HL-60/S4 treated with phorbol 12-myristate 13-acetate at 8.2 ng/mL for 4 days and 3 days (cell line): Measurements from ENCODE around the gene SH3BP2.

ENCODE experiments used
- in situ Hi-C: fragments of 300-500 bp; cut with MboI; formaldehyde crosslinking; loops from 2 replicates; pipeline ENCODE4 v1.15.0; 2022; ENCODE audit warnings: low sequenced_read_pairs

SH3BP2 gene

DNA sequence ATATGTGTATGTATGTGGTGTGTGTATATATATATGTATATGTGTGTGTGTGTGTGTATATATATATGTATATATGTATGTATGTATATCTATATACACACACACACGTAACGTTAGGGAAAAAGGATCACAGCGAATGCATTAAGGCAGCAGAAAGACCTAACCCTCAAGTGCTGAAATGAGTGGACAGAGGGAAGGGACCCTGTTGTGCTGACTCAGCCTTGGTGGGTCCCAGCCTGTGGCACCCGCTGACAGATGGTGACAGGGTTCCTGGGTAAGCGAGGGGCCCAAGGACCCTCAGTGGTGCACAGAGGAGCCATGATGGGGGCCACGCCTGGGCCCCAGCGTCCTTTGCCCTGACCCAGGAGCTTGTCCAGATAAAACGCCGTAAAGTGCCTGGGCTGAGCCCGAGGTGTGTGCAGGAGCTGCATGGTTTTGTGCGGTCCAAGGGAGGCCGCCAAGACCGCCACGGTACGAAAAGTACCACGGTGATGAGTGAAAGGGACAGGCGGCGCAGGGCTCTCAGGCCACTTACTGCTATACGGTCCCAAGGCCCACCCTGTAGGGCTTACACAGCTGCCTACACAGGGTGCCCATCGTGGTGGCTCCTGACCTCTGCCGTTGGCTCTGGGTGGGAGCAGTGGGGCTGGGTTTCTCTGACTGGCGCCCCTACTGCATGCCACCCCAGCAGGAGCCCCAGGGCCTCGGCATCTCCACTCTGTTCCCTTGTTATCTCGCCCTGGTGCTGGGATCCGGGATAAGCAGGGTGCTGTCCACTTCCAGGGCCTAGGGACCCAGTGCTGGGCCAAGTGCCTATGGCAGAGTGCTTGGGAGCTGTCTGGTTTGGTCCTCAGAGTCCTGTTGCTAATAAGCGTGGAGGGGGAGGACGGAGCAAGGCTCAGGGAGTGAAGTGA, 10.0 kb downstream of the SH3BP2 start:
- in situ Hi-C loops = no loop called here

DNA sequence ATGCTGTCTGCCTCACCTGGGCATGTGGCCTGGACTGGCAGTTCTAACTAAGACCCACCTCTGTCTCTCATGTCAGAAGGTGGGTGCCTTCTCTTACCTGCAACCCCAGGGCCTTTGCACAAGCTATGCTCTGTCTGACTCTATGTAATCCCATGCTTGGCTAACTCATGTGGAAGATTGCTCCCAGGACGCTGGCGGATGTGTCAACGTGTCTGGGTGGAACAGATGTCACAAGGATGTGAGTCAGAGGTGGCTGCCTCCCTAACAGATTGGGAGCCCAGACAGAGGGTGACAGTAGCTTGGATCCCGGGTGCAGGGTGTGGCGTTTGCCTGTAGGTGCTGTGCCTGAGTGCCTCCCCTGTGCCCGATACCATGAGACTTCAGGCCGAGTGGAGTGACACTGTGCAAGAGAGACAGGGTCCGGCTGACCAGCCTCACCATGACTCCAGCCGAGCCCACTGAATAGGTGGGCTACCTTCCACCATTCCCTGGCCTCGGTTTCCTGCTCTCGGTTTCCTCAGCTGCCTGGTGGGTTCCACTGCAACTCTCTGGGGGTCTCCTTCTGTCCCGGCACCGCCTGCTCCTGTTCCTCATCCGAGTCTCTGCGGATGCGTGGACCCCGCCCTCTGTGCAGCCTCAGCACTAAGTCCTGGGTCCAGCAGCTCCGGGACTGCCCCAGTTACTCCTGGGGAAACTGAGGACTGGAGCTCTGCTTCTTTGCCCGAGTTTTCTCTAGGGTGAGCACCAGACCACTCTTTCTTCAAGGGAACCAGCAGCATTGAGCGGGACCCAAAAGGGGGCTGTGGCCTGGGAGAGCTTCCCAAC, 11.0 kb downstream of the SH3BP2 start:
- in situ Hi-C loops = no loop called here

DNA sequence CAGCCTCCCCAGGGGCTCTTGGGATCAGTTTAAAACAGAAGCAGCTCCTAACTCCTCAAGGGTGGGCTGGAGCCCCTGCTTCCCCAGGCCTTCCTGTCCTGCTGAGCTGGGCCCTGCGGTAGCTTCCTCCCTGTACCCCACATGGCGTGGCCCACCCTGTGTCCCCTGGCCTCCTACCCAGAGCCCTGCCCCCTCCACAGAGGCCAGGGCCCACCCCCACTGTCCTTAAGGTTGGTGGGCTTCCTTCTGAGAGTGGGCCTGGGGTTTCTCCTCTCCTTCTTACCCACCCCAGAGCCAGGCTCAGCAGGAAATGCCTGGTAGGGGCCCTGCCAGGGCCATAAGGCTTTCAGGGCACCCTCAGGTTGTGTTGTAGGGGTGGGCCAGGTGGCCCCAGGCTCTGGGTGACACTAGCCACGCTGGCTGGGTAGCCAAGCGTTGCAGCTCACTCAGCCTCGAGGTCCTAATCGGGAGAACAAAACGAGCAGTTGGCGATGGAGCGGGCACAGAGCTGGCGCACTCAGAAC, 11.6 kb downstream of the SH3BP2 start:
- in situ Hi-C loops = no loop called here

DNA sequence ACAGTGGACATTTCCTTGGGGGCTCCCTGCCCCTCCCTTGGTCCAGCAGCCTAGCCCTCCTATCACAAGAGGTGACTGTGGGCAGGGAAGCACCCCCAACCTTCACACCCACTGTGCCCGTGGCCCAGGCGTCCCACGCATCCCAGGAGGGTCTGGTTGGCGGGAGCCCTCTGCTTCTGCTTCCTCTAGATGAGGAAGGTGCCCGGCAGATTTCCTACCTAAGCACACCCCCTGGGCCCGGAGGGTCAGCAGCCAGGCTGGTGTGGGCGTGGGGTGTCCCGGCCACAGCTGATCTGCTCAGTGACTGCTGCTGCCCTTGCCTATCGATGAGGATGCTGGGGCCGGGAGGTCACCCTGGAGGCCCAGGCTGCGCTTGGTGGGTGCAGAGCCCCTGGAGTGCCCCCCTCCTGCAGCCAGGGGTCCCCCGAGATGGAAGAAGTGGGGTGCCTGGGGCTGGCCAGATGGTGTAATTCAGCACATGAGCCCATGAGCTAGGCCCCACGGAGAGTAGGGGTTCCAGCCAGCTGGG, 12.2 kb downstream of the SH3BP2 start:
- in situ Hi-C loops = no loop called here

DNA sequence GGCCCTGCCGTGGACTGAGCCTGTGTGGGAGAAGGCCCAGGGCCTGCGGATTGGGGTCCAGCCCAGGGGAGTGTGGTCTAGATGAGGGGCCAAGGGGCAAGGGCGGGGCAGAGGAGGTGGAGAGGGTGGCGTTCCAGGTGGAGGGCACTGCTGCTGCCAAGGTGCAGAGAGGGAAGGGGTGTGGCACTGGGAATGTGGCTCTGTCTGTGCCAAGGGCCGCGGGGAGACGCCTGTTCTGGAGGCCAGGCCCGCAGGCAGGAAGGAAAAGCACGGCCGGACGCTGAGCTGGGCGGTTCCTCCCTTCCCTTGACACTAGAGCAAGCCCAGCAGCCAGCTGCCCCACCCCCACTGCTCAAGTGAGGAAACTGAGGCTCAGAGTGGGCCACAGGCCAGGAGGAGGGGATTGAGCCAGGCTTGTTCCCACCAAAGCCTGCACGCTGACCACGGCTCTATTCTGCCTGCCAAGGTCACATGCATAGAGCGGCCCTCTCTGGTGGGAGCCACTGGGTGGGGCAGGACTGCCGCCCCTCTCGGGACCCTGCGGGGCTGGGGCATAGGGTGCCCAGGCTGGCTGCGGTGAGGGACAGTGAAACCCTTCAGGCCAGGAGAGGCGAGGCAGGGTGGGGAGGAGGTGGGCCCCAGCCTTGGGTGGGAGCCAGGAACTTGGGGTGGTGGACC, 13.0 kb downstream of the SH3BP2 start:
- in situ Hi-C loops = no loop called here

DNA sequence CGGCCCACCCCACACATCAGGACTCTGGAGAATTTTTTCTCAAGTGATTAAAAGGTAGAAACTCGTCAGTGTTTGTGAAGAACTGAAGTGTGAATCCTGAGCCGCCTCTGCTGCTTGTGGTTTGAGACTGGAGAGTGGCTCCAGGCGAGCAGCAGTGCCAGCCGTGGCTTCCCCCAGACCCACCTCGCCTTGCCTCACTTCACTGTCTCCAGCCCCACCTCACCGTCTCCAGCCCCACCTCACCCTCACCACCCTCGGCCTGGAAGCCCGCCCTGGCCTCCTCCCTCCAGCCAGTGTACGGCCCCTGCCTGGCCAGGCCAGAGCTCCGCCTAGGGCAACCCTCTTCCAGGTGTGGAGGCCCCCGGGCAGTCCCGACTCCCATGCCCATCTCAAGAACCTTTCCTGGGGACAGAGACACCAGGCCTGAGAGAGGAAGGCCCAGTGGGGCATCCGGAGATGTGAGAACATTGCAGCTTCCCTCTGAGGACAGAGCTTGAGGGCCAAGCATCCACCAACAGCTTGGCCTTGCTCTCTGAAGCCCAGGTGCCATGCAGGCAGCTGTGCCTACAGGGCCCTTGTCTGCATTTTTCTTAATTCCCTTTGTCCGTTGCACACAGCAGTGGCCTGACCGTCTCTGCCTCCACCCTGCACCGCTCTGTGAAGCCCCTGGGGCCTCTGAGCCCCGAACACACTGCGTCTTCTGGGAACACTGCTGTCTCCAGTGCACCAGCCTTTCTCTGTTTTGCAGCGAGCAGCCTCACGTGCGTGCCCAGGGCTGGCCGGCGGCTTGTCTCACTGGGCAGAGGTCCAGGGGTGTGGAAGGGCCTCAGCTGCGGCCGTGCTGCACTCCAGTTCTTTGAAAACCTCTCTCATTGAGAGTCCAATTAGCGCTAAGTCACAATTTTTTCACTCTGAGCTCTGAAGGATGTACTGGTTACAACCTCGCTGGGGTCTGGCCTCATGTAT, 13.8 kb downstream of the SH3BP2 start:
- in situ Hi-C loops = no loop called here

DNA sequence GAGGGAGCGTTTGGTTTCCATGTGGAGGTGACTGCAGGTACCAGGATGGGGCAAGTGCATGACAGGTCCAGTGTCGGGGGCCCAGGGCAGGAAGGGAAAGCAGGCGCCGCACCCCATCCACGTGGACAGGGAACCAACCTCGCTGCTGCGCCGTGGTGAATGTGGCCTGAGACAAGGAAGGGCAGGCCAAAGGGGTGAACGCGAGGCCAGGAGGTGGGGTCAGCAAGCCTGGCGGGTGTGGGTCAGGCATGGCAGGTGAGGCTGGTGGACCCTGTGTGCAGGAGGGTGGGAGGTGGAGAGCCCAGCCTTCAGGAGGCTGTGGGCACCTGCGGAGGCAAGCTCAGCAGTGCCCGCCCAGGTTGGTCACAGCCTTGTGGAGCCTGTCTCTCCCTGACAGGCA, 14.7 kb downstream of the SH3BP2 start:
- in situ Hi-C loops = no loop called here

DNA sequence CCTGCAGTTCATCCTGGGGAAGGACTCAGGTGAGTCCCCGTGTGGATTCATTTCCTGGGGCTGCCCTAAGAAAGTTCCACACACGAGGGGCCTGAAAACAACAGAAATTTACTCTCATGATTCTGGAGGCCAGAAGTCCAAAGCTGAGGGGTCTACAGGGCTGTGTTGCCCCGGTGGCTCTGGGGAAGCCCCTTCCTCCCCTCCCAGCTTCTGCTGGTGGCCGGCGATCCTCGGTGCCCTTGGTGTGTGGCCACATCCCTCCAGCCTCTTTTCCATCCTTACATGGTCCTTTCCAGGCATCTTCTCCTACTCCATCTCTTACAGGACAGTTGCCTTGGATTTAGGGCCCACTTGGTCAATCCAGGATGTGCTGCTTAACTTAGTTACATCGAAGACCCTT, 15.1 kb downstream of the SH3BP2 start:
- in situ Hi-C loops = no loop called here

DNA sequence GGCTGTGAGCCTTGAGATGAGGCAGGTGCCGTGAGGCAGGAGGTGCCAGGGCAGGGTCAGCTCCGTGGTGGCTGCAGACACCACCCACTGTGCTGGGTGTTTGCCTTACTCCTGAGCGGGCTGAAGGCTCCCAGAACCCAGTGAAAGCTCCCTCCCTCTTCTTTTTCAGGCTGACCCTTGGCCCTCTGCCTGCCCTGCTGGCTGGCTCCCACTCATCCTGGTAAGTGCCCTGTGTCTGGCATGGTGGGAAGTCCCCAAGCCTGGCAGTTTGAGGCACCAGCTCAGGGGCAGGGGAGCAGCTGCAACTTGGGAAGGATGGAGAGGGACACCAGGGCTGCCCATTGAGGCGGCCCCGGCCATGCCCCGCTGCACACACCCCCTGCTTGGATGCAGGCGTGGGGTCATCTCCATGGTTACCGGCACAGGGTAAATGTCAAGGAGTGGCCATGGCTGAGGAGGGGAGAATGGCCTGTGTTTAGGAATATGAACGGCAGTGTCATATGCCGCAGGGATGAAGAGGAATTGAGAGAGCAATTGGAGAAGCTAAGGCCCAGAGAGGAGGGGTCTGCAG, 16.8 kb downstream of the SH3BP2 start:
- in situ Hi-C loops = no loop called here

DNA sequence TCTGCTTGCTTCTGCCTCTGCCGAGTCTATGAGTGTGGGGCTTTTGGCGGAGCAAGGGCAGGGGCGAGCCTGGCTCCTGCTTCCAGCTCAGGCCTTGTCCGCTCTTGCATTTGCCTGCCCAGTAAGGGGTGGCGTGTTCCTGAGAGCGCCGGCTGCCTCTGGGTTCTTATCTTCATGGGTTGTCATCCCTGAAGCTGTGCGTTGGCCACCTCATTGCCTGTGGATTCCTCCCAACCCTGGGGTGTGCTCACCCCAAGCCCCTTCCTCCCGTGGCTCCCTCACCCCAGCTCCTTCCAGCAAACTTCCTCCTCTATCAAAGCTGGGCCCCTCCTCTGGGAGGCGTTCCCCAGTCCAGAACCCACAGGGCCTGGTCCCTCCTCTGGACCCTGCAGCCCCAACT, 17.5 kb downstream of the SH3BP2 start:
- in situ Hi-C loops = no loop called here

DNA sequence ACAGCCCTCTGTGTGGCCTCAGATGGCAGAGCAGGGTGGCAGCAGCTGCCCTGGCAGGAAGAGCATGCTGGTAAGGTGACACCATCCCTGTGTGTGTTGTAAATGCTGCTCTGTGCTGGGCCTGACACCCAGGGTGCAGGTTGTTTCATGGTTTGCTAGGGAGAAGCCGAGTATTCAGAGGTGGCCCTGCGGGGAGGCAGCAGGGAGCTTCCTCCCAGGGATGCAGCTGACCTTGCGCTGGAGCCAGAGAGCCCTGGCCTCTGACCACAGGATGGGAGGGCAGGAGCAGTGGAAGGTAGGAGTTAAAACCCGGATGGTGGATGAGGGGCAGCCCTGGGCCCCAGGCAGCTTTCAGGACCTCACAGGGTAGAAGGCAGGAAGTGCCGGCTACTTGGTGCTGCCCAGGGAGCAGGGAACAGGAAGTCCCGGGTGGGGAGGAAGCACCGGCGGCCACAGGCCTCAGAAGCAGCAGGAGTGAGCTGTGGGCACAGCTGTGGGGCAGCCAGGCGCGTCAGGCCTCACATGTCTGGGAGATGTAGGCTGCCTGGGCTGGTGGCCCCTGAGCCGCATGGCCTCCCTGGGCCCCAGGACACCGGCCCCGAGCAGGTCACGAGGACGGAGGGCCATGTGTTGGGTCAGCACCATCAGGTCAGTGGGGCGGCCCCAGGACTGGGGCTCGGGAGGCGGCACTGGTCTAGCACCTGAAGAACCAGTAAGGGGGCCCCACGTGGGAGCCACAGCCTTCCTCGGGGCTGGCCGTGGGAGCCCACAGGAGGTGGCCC, 19.1 kb downstream of the SH3BP2 start:
- in situ Hi-C loops = no loop called here

DNA sequence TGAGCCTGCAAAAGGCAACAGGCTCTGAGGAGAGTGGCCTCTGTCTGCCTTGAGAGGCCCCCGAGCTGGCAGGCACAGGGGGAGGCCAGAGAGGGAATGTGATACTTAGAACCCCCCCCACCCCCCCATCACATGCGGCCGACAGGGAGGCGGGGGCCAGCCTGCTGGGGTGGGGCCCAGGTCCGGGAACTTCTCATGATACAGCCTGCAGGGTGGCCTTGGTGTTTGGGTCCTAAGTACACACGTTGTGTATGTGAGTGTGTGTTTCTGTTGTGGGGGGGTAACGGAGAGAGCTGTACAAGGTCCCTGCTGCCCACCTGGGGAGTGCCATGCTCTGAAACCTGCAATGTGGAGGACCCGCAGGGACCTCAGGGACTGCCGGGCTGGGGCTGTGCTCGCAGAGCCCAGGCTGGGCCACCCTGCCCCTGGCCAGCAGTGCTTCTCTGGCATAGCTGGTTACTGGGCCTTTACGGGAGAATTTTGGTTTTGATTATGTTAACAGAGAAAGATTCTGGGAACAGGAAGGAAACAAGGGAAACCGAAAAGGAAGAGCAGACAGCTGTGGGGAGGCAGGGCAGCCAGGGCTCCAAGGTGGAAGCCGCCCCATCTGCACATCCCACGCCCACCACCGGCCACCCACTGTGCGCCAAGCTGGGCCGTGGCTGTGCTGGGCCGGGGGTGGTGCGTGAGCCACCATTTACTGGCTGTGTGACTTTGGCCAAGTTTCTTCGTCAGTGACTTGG, 19.9 kb downstream of the SH3BP2 start:
- in situ Hi-C loops = no loop called here

DNA sequence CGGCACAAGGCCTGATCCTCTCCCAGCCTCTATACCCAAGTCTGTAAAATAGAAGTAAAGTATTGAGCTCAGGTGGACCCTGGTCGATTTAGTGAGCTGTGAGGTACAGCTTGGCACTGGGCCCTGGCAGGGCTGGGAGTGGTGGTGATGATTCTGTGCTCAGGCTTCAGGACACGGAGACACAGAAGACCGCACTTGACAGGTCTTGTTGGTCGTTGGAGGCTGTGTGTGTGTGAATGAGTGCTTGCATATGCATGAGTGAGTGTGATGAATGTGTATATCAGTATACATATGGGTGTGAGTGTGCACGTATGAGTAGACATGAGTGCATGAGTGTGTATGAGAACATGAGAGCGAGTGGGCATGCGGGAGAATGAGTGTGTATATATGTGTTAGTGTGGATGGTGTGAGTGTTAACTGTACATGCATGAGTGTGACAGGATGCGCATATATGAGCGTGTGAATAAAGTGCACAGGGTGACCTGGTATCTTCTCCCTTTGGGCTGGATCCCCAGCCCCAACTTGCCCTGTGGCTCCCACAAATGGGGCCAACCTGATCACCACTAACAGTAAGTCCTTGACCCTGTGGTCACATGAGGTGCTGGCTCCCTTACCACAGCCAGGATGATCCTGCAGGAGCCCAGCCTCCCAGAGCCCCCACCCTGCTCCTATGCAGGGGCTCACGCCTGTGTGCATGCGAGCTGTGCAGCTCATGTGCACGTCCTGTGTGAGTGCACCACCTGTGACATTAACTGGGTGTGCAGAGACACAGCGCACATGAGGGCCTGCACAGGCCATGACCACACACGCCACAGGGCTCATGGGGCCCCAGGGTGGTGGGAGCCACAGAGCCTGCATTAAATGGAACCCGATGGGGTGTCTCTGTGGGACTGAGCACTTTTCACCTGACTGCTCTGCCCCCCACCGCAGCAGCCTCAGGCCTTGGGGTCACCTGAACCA, 20.8 kb downstream of the SH3BP2 start:
- in situ Hi-C loops = no loop called here

DNA sequence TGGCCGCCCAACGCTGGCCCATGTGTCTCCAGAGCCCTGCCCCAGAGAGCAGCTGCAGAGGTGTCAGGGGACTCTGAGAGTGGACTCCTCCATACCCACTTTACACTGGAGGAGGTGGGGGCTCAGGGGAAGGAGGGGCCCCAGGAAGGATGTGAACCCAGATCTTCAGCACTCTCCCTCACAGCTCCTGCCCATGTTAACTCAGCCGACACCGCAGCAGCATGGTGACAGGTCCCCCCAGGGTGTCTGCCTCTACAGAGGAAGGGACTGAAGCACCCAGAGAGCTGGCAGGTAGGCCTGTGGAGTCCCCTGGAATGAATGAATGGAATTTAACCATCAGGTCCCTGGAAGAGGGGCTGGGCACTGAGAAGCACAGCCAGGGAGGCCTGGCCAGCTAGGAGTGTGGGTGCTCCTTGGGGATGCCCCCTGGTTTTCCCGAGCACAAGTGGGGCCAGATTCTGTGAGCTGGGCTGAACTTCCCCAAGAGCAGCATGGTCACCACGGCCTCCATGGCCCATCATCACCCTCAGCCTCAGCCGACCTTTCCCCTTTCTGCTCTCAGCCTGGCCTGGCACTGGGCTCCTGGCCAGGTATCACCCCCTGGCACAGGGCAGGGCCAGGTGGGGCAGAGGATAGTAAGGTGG, 21.9 kb downstream of the SH3BP2 start:
- in situ Hi-C loops = no loop called here

DNA sequence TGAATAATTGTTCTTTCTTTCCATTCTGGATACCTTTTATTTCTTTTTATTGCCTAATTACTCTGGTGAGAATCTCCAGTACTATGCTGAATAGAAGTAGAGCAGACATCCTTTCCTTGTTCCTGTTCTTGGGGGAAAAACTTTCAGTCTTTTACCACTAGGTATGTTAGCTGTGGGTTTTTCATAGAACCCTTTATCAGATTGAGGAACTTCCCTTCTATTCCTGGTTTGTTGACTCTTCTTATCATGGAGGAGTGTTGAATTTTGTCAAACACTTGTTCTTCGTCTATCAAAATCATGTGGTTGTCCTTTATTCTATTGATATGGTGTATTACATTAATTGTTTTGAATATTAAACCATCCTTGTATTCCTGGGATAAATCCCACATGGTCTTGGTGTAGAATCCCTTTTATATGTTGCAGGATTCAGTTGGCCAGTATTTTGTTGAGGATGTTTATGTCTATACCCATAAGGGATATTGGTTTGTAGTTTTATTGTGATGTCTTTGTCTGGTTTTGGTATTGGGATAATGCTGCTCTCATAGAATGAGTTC, 23.6 kb downstream of the SH3BP2 start:
- in situ Hi-C loops = no loop called here

DNA sequence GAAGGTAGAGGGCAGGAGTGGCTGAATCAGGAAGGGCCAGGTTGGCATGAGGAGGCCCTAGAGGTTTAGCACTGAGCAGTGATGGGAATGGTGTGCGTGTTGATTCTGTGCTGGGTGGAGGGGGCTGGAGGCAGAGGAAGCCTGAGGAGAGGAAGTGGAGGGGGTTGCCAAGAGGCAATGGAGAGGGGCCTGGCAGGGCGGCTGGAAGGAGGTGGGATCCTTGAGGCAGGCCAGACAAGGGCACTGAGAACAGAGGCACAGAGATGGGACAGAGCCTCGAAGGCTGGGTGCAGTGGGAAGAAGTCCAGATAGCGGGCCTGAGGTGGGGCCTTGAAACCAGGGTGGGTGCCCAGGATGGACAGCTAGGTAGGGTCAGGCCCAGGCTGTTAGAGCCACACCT, 24.3 kb downstream of the SH3BP2 start:
- in situ Hi-C loops = no loop called here
